GM18526 (cell line): ENCODE measurements around the gene CLSTN2.

Source experiments
- POLR2A ChIP-seq: IDR thresholded peaks from 3 replicates; pipeline ENCODE4 v1.6.1; 2011; ENCODE audit not compliant: insufficient read length; ENCODE audit errors: extremely low read depth

Gene CLSTN2

GRCh38 chr3:140523600-140523999 lies 588.6 kb downstream of the CLSTN2 start:
- TF ChIP-seq POLR2A = no peak

DNA sequence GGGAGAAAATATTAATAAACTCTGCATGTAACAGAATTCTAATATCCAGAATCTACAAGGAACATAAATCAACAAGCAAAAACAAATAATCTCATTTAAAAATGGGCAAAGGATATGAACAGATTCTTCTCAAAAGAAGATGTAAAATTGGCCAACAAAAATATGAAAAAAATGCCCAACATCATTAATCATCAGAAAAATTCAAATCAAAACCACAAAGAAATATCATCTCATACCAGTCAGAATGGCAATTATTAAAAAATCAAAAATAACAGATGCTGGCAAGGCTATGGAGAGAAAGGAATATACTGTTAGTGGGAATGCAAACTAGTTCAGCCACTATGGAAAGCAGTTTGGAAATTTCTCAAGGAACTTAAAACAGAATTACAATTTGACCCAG lies 592.2 kb downstream of the CLSTN2 start:
- no peak for TF ChIP-seq POLR2A

- no peak for TF ChIP-seq POLR2A
Observed at GRCh38 chr3:140529096-140529495, 594.1 kb downstream of the CLSTN2 start.

- no peak for TF ChIP-seq POLR2A
Observed at GRCh38 chr3:140529558-140529957, 594.6 kb downstream of the CLSTN2 start.

GRCh38 chr3:140530131-140530530 lies 595.1 kb downstream of the CLSTN2 start:
- TF ChIP-seq POLR2A = no peak

GRCh38 chr3:140530603-140531002 lies 595.6 kb downstream of the CLSTN2 start:
- TF ChIP-seq POLR2A = no peak

DNA sequence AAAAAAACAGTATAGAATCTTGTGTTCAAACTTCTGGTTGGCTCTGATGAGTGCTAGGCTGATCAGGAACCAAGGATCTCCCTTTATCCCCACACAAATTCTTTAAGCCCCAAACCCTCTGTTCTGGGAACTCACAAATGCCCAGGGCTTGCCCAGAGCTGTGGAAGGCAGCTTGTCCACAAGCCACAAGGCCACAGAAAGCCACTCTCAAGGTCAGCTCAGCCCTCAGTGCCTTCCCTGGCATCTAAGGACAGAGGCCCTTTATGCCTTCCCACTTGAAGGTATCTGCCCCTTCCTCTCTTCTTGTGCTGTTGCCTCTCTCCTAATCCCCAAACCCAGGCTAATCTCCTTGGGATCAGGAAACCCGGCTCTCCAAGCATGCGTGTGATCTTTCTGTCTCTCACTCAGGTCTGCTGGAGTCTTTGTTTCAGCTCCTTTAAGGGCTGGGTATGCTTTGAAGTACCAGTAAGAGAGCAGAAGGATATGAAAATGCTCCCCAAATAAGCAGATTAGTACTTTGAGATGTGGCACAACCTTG lies 597.9 kb downstream of the CLSTN2 start:
- no peak for TF ChIP-seq POLR2A

- TF ChIP-seq POLR2A = no peak
Observed at GRCh38 chr3:140536926-140537726, 602.1 kb downstream of the CLSTN2 start.

GRCh38 chr3:140537727-140538082 lies 602.7 kb downstream of the CLSTN2 start:
- no peak for TF ChIP-seq POLR2A

DNA sequence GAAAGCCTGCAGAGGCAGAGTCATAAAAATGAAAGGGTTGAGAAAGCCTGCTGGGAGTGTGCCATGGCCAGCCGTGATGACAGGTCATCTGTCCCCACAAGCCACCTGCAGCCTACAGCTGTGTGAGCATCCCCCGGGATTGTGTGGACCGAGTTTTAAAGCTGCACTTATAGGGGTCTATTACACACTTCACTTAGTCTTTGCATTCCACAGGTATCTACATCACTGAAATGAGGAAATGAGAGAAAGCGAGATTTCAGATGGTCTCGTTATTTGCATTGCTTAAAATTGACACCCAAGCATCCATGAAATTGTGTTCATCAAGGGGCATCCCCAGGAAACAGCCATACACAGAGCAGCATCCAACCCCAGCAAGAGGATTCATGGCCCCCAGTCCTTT lies 605.3 kb downstream of the CLSTN2 start:
- TF ChIP-seq POLR2A = no peak

GRCh38 chr3:140541975-140542653 lies 607.1 kb downstream of the CLSTN2 start:
- no peak for TF ChIP-seq POLR2A

DNA sequence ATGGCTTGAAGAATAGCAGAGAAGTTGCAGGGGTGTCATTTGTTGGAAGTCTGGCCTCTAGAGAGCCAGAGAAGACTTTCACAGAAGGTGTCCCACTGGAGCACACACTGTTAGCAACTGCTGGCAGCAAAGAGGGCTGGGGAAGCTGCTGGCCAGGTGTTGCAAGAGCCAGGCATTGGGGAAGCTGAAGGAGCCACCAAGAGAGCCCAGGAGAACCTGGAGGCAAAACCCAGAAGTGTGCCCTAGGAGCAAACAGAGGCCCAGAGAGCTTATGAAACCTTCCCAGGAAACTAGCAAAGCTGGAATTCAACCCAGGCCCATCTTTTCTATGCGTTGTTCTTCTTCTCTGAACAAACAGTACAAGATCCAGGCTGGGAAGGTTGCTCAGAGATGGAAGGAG lies 610.2 kb downstream of the CLSTN2 start:
- no peak for TF ChIP-seq POLR2A

GRCh38 chr3:140545756-140546155 lies 610.8 kb downstream of the CLSTN2 start:
- no peak for TF ChIP-seq POLR2A

DNA sequence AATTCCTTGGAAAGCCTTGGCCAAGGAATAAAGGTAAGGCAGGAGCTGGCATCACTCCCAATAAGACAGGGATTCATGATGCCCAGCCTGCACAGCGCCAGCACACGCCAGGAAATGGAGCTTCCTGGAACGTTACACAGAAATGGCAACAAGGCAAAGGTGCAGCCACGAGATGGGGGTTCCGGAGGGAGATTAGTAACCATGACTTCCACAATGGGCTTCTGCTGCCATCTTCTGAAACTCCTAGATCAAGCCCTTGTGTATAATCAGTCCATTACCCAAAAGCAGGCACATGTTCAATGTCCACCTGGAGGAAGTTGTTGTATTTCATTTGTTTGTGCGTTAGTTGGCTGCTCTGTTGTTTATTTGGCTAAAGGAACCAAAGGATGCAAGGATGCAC lies 611.7 kb downstream of the CLSTN2 start:
- TF ChIP-seq POLR2A = no peak

DNA sequence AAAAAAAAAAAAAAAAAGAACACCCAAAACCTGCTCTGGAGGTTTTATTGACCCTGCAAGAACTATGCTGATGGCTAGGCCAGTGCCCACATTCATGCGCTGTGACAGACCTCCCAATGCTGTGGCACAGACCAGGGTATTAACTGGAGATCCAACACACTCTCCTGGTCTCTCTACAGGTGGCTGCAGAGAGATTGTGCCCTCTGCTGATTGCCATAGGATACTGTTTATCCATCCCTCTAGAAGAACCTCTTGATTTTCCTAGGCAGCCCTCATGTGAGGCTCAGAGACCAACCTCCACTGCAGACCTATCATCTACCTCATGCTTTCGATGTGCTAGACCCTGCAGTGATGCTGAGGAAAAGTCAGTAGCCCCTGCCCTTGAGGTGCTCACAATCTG lies 617.4 kb downstream of the CLSTN2 start:
- no peak for TF ChIP-seq POLR2A

DNA sequence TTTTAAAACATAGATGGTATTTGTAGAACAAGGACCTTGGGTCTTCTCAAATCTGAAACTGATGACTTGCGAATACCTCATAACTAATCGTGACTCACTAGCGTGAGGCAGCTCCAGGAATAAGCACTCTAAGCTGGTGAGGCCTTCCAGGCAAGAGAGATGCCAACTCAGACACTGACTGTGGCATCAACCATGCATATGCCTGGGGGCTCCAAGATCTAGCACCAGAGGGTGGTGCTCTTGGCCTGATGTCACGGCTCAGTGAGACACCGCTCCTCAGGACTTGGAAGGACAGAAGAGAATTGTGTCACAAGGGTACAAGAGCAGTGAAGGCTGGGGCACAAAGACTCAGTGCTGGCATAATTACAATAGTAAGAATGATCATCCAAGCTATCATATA lies 617.9 kb downstream of the CLSTN2 start:
- no peak for TF ChIP-seq POLR2A
